ENCODE measurements around the gene PHYKPL.

PHYKPL gene

GRCh38 chr5:178223196-178223773 is 9.3 kb downstream of the PHYKPL start:
- no peak for DNase-seq (ENCODE audit: low read depth in 3 of 3)

DNA sequence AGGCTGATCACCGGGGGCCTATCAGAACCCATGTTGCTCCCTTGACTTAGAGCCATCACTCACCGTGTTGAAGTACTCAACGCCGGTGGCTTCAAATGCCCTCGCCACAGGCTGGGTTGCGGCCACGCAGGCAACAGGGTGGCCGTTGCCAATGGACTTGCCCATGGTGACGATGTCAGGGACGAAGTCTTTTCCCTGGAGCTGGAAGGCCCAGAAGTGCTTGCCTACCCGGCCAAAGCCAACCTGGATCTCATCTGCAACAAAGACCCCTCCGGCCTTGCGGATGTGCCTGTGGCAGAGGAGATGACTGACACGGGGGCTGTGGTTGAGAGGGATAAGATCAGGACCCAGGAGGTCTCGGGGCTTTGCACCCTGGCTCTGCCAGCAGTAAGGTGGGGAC is 10.3 kb downstream of the PHYKPL start:
- no peak for DNase-seq (ENCODE audit: low read depth in 3 of 3)

GRCh38 chr5:178221853-178222252 is 10.7 kb downstream of the PHYKPL start:
- no peak for DNase-seq (ENCODE audit: low read depth in 3 of 3)

- no peak for DNase-seq (ENCODE audit: low read depth in 3 of 3)
Measured at GRCh38 chr5:178221282-178221681, 11.3 kb downstream of the PHYKPL start.

DNA sequence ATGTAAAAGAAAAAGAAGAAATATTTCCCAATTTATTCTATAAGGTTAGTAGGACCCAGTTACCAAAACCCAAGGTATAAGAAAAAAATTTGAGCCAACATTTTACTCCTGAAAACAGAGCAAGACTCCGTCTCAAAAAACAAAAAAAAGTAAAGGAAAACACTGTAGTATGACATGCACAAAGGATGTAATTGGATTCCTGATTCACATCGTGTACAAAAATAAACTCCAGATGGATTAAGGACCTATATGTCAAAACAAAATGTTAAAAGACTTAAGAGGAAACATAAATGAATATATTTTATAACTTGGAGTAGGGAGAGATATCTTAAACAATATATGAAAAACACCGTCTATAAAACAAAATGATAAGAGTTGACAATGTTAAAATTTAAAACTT is 13.8 kb downstream of the PHYKPL start:
- no peak for DNase-seq (ENCODE audit: low read depth in 3 of 3)

DNA sequence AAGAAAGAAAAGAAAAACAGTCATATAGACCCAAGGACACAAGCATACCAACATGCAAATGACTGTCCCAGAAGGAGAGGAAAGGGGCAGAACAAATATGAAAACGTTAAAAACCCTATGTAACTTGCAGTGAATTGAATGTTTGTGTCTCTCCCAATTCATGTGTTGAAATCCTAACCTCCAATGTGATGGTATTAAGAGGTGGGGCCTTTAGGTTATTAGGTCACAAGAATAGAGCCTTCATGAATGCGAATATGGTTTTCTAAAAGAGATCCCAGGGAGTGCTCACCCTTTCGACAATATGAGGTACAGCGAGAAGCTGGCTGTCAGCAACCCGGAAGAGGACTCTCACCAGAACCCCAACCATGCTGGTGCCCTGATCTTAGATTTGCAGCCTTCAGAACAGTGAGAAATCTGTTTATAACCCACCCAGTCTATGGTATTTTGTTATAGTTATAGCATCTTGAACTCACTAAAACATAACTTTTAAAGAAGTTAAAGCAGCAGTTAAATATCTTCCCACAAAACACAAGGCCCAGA is 14.3 kb downstream of the PHYKPL start:
- no peak for DNase-seq (ENCODE audit: low read depth in 3 of 3)

DNA sequence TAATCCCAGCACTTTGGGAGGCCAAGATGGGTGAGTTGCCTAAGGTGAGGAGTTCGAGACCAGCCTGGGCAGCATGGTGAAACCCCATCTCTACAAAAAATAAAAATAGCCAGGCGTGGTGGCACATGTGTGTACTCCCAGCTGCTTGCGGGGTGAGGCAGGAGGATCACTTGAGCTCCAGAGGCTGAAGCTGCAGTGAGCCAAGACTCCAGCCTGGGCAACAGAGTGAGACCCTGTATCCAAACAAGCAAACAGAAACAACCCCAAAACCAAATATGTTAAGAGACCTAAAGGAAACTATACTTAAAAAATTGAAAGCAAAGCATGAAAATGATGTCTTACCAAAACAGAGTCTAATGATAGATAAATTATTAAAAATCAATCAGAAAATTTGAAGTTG is 15.8 kb downstream of the PHYKPL start:
- DNase-seq (ENCODE audit: low read depth in 3 of 3): no peak

- no peak for DNase-seq (ENCODE audit: low read depth in 3 of 3)
Measured at GRCh38 chr5:178216088-178216534, 16.5 kb downstream of the PHYKPL start.

- DNase-seq (ENCODE audit: low read depth in 3 of 3): no peak
Measured at GRCh38 chr5:178215280-178216002, 17.2 kb downstream of the PHYKPL start.

DNA sequence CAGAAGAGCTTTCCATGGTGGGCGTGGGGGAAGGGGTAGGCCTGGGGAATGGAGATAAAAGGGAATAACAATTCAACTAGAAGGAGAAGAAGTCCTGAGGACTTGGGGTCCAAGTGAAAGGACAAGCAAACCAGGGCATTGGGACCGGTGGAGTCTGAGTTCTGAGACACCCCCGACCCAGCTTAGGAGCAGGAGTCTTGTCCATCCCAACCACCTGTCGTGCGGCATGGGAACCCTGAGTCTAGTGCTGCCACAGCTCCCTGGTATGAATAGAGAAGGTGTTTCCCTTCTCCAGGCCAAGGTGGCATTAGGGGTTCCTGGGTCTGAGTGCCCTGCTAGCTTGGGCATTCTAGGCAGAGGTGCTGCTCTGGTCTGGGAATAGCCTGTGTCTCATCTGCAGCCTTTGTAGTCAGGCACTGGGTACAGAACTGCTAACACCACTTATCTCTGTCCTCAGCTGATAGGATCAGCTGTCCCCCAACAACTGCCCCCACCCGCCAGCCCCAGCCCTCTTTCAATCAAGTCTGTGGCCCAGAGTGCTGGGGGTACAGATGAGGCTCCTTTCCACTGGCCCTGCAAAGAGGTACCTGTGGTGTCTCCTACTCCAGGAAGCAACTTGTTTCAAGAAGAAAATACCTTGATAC is 18.3 kb downstream of the PHYKPL start:
- no peak for DNase-seq (ENCODE audit: low read depth in 3 of 3)

DNA sequence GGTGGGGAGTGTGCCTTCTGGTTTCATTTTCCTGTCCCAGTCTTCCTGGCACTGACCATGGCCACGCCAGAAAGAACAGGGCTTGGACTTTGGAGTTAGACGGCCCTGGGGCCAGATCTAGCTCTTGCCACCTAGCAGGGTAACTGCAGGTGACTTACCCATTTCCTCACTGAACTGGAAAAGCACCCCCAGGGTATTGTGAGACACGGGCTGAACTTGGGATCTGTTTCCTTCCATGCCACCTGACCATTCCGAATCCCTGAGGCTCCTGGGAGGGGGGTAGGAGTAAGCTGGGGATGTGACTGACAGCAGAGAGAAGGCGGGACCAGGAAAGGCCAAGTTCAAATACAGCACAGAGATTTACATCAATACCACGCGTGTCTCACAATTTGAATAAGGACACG is 18.9 kb downstream of the PHYKPL start:
- DNase-seq (ENCODE audit: low read depth in 3 of 3): no peak

DNA sequence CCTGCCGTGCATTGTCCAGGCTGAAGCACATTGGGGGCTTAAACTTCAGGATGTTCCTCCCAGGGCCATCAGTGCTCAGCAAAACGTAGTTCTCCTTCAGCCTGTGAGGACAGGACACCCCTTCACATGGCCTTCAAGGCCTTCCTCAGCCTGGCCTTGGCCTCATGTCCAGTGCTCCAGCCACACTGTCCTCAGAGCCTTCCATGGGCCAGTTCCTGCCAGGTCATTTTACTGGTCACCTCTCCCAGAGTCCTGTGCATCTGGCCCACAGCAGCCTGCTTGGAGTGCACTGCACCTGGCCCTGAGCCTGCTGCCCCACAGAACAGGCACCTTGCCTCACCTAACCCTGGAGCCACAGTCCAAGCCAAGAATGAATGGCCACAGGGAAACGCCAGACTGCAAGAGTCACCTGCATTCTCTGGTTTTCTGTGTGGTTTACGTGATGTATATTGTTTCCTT is 19.6 kb downstream of the PHYKPL start:
- no peak for DNase-seq (ENCODE audit: low read depth in 3 of 3)

DNA sequence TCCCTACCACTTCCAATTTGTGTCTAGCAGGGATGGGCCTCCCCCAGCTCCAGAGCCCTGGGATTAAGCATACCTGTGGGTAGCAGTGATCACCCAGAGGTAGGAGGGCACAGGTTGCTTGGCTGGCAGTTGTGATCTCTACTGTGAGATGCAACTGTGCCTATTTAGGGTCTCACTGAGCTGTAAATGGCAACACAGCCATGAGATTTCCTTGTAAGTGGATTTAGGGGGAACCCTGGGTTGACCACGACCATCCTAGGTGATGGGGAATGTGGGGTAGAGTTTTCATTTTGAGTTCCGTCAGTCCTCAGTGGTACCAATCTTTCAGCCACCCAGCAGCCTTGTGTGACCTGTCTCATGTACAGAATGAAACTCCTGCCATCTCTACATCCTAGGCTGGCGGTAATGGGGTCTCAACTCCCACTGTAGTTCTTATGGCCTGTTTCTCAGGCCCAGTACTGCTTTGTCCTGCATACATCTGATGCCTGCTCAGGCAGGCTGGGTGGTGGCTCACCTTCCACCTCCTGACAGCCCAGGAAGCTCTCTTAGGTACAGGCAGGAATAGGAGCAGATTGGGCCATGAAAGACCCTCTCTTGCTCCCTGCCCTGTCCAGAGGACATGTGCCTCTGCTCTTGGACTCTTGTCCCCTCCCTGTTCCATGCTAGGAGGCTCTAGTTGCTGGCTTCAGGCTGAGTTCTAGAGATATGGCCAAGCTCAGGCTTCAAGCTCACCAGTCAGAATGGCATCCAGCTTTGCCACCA is 20.2 kb downstream of the PHYKPL start:
- no peak for DNase-seq (ENCODE audit: low read depth in 3 of 3)

DNA sequence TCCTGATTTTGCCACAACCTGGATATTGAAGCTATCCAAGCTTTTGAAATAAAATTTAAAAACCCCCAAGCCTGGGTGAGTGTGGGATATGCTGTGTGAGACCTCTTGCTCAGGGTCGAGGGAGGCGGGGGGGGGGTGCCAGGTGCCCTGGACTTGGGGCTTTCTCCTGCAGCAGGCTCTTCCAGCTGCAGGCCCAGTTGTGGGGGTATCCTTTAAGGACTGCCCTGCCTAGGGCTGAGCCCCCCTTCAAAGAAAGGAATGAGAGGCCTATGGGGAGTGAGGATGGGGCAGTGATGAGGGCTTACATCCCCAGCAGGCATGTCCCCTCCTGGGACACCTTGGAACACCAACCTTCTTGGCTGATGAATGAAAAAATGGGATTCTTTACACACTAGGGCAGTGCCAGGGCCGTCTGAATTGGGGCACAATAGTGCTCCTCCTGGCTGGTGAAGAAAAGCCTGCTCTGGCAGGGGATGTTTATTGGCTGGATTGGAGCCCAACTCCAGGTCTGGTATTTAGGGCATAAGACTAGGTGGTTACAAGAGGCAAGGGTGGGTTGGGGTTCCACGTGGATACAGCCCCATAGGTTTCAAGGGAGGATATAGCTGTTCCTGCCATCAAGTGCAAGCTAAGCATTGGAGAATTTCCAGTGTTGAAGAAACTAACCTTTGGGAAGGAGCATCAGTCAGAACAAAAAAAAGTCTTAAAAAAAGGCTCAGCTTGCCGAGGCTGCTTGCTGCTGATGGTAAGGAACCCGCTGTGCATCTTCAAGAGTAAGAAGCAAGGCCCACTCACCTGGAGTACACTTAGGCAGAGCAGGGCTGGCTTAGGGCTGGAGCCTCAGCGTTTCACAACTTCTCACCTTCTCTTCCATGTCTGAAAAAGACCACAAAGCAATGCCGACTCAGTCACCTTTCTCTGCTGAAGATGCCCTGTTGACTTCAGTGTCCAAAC is 21.2 kb downstream of the PHYKPL start:
- no peak for DNase-seq (ENCODE audit: low read depth in 3 of 3)

DNA sequence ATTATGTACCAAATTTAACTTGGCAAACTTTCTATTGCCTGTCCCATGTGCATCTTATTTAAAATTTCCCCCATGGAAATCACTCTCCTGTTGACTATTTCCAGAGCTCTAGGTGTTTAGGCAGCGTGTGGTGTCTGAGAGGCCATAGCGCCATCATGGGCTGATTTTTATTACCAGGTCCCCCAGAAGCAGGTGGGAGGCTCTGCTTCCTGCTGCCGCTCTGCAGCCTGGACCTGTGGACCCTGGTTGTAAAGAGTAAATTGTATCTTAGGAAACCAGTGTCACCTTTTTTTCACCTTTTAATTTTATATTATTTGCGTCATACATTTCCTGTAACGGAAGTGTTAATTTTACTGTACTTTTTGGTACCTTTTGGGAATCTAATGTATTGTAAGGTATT is 21.9 kb downstream of the PHYKPL start:
- DNase-seq (ENCODE audit: low read depth in 3 of 3): no peak

DNA sequence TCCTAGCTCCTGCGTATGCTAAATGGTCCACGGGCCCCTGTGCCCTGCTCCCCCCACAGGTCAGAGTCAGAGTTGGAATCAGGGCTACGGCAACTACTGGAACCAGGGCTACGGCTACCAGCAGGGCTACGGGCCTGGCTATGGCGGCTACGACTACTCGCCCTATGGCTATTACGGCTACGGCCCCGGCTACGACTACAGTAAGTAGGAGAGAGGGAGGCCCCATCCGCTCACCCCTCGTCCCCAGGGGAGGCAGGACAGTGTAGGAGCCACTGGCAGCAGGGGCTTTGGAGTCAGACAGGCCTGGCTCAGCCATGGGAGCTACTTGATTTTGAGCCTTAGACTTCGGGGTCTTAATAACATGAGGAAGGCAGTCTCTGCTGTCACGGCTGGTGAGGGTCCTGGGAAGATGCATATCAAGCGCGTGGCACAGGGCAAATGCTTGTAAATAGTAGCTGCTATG is 22.5 kb downstream of the PHYKPL start:
- no peak for DNase-seq (ENCODE audit: low read depth in 3 of 3)

- DNase-seq (ENCODE audit: low read depth in 3 of 3): no peak
Measured at GRCh38 chr5:178209334-178210072, 23.1 kb downstream of the PHYKPL start.

GRCh38 chr5:178208540-178209227 is 23.9 kb downstream of the PHYKPL start:
- no peak for DNase-seq (ENCODE audit: low read depth in 3 of 3)

DNA sequence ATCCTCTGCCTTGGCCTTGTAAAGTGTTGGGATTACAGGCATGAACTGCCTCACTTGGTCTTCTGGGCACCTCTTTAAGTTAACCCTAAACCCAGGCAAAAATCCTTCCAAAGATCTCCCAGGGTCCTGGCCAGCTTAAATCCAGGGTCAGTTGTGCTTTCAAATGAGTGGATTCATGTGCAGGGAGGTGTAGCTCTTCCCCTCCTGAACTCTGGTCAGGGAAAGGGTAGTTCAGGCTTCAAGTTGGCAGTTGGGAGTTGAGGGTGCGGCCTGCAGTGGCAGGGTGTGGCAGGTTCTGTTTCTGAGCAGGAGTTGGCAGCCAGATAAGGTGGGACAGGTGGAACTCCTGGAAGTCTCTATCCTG is 24.7 kb downstream of the PHYKPL start:
- DNase-seq (ENCODE audit: low read depth in 3 of 3): no peak
